Measurements from ENCODE around the gene AGO3. TPM values are rescaled to one million over a fixed set of nuclear protein-coding genes. Genes with fewer than 3 reads are reported as not detected.

AGO3 gene
- 12.9 and 13.3 TPM in 2 replicates for polyA plus RNA-seq (2013)

DNA sequence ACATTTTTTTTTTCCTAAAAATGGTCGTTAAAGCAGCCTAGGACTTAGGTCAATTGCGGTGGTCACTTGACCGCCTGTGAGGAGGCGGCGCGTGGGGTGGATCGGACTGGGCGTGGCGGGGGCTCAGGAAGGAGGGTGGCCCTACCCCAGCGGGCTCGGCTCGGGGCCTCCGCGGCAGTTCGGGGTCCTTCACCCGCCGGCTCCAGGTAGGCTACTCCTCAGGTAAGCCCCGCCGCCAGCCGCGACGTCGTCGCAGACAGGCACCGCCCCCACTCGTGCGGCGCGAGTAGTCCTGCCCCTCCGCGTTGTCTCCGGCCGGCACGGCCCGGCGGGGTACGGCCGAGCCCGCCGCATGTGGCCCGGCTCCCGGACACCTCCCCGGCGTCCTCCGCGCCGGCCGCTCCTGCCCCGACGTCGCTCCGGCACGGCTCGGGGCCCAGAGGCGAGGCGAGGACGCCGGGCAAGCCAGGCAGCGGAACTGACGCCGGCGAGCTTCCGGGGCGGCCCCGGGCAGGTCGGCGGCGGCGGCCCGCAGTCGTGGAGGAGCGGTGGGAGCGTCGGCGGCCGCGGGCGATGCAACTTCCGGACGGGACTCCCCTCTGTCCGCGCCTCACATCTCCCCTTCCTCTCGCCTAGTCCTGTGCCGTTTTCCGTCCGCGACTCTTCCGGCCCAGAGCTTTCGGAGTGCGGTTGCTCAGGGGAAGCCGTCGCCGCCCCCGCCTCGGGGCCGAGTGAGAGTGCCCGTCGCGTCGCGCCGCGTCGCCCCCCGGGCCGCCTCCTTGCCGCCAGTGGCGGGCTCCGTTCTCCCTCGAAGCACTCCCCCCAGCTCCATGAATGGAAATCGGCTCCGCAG lies at the start of gene AGO3:
AGO3 (plus strand) TSS at position 513 of the 853 bp plus-strand sequence; CDS start at position 835, 322 bp downstream.
- Histone ChIP-seq H2BK5ac (ENCODE audit: low read depth, low read length, poor library complexity) (peak within 1 kb of the TSS; percentile 98), H3K79me1 (ENCODE audit: low read length) (peaks cover 14% of the 10 kb centered on the region), H3K4ac (ENCODE audit: low read depth, low read length) (peak within 1 kb of the TSS; percentile 82), H2BK120ac (ENCODE audit: insufficient read depth, low read length, poor library complexity) (peak within 1 kb of the TSS; percentile 97), H4K8ac (ENCODE audit: low read depth, low read length) (peak within 1 kb of the TSS; percentile 99), H3K79me2 (ENCODE audit: control insufficient read depth, insufficient read depth, low read length, poor library complexity) (peaks cover 11% of the 10 kb centered on the region), H3K14ac (ENCODE audit: low read length) (peak within 1 kb of the TSS; percentile 100), H3K9me3 (ENCODE audit: insufficient read depth, low read depth, low read length) (no peaks in the 10 kb centered on the region), H3K4me1 (ENCODE audit: control insufficient read depth in 1 of 2, insufficient read depth in 2 of 2, low read length in 2 of 2) (peaks cover 0 to 3% of the 10 kb centered on the region in 2 experiments), H2AK5ac (ENCODE audit: low read length) (peak within 1 kb of the TSS; percentile 74), H4K12ac (ENCODE audit: low read depth, low read length) (peak within 1 kb of the TSS; percentile 100), H3K36me3 (ENCODE audit: control insufficient read depth in 1 of 2, insufficient read depth in 2 of 2, low read length in 2 of 2) (no peaks in the 10 kb centered on the region), H3K18ac (ENCODE audit: low read length) (peak within 1 kb of the TSS; percentile 99), H3K27me3 (ENCODE audit: insufficient read depth, low read length) (no peaks in the 10 kb centered on the region), H3K4me2 (ENCODE audit: low read length) (peak within 1 kb of the TSS; percentile 63), H4K91ac (ENCODE audit: low read depth, low read length) (peak within 1 kb of the TSS; percentile 100), H3K27ac (ENCODE audit: low read depth, low read length) (peak within 1 kb of the TSS; percentile 99), H2AFZ (ENCODE audit: insufficient read depth, low read length, poor library complexity) (peak within 1 kb of the TSS; percentile 97), H3K9ac (ENCODE audit: low read length) (peak within 1 kb of the TSS; percentile 93), H3K23ac (ENCODE audit: low read length) (no peak within 1 kb of the TSS), H2BK12ac (ENCODE audit: low read length) (peak within 1 kb of the TSS; percentile 42), H3K4me3 (ENCODE audit: low read depth, low read length) (peak within 1 kb of the TSS; percentile 94)
- no CpG with 5 or more reads among the region's 112 CpGs for WGBS (ENCODE audit: extremely low coverage, insufficient coverage, insufficient read length)
- peak; percentile 72 to 73 for DNase-seq

DNA sequence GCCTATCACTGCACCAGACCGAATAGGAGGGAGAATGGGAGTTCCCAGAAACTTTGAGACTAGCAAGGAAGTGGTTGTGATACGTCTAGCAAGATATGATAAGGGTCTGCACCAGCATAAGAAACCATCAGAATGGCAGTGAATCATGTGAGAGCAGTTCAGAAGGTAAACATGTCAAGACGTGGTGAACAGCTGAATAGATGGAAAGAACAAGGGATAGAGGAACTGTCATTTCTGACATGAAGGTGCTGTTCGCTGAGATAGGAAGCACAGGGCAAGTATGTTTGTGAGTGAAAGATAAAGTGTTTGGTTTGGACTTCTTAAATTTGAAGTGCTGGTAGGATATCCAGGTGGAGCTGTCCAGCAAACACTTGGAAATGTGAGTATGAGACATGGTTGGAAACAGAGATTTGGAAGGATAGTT lies 49.0 kb upstream of the AGO3 start:
- Histone ChIP-seq H3K18ac (ENCODE audit: low read length) (no peak overlapping the region), H3K4me1 (ENCODE audit: control insufficient read depth in 1 of 2, insufficient read depth in 2 of 2, low read length in 2 of 2) (peaks cover 12 to 16% of the 10 kb centered on the region in 2 experiments), H3K9ac (ENCODE audit: low read length) (no peak overlapping the region), H2AK5ac (ENCODE audit: low read length) (no peak overlapping the region), H2AFZ (ENCODE audit: insufficient read depth, low read length, poor library complexity) (no peak overlapping the region), H4K8ac (ENCODE audit: low read depth, low read length) (no peak overlapping the region), H3K4ac (ENCODE audit: low read depth, low read length) (no peak overlapping the region), H2BK12ac (ENCODE audit: low read length) (no peak overlapping the region), H3K79me2 (ENCODE audit: control insufficient read depth, insufficient read depth, low read length, poor library complexity) (peaks cover 9% of the 10 kb centered on the region), H3K4me2 (ENCODE audit: low read length) (no peak overlapping the region), H3K14ac (ENCODE audit: low read length) (no peak overlapping the region), H3K36me3 (ENCODE audit: control insufficient read depth in 1 of 2, insufficient read depth in 2 of 2, low read length in 2 of 2) (no peaks in the 10 kb centered on the region), H4K91ac (ENCODE audit: low read depth, low read length) (no peak overlapping the region), H3K79me1 (ENCODE audit: low read length) (peaks cover 4% of the 10 kb centered on the region), H3K27me3 (ENCODE audit: insufficient read depth, low read length) (no peaks in the 10 kb centered on the region), H2BK5ac (ENCODE audit: low read depth, low read length, poor library complexity) (no peak overlapping the region), H3K4me3 (ENCODE audit: low read depth, low read length) (no peak overlapping the region), H3K9me3 (ENCODE audit: insufficient read depth, low read depth, low read length) (no peaks in the 10 kb centered on the region), H3K23ac (ENCODE audit: low read length) (no peak overlapping the region), H4K12ac (ENCODE audit: low read depth, low read length) (no peak overlapping the region), H3K27ac (ENCODE audit: low read depth, low read length) (no peak overlapping the region), H2BK120ac (ENCODE audit: insufficient read depth, low read length, poor library complexity) (no peak overlapping the region)
- no CpG with 5 or more reads among the region's 4 CpGs for WGBS (ENCODE audit: extremely low coverage, insufficient coverage, insufficient read length)
- no peak for DNase-seq

- Histone ChIP-seq H3K36me3 (ENCODE audit: control insufficient read depth in 1 of 2, insufficient read depth in 2 of 2, low read length in 2 of 2) (no peaks in the 10 kb centered on the region), H2AK5ac (ENCODE audit: low read length) (no peak overlapping the region), H3K18ac (ENCODE audit: low read length) (no peak overlapping the region), H3K9ac (ENCODE audit: low read length) (no peak overlapping the region), H3K79me2 (ENCODE audit: control insufficient read depth, insufficient read depth, low read length, poor library complexity) (peaks cover 9% of the 10 kb centered on the region), H3K27me3 (ENCODE audit: insufficient read depth, low read length) (no peaks in the 10 kb centered on the region), H3K4me3 (ENCODE audit: low read depth, low read length) (no peak overlapping the region), H2BK12ac (ENCODE audit: low read length) (no peak overlapping the region), H4K91ac (ENCODE audit: low read depth, low read length) (no peak overlapping the region), H2AFZ (ENCODE audit: insufficient read depth, low read length, poor library complexity) (peak overlapping the region; percentile 50), H4K8ac (ENCODE audit: low read depth, low read length) (no peak overlapping the region), H3K9me3 (ENCODE audit: insufficient read depth, low read depth, low read length) (no peaks in the 10 kb centered on the region), H3K4ac (ENCODE audit: low read depth, low read length) (no peak overlapping the region), H3K4me2 (ENCODE audit: low read length) (peak overlapping the region; percentile 41), H2BK5ac (ENCODE audit: low read depth, low read length, poor library complexity) (no peak overlapping the region), H3K4me1 (ENCODE audit: control insufficient read depth in 1 of 2, insufficient read depth in 2 of 2, low read length in 2 of 2) (peaks cover 18 to 23% of the 10 kb centered on the region in 2 experiments), H3K14ac (ENCODE audit: low read length) (no peak overlapping the region), H3K27ac (ENCODE audit: low read depth, low read length) (no peak overlapping the region), H4K12ac (ENCODE audit: low read depth, low read length) (no peak overlapping the region), H3K23ac (ENCODE audit: low read length) (no peak overlapping the region), H3K79me1 (ENCODE audit: low read length) (peaks cover 4% of the 10 kb centered on the region), H2BK120ac (ENCODE audit: insufficient read depth, low read length, poor library complexity) (no peak overlapping the region)
- no CpG with 5 or more reads among the region's 16 CpGs for WGBS (ENCODE audit: extremely low coverage, insufficient coverage, insufficient read length)
- no peak for DNase-seq
These were observed 48.3 kb upstream of the AGO3 start for GRCh38 chr1:35882586-35882944.

- Histone ChIP-seq H4K12ac (ENCODE audit: low read depth, low read length) (peak within 1 kb of the TSS; percentile 91), H3K9me3 (ENCODE audit: insufficient read depth, low read depth, low read length) (no peaks in the 10 kb centered on the region), H2BK120ac (ENCODE audit: insufficient read depth, low read length, poor library complexity) (peak within 1 kb of the TSS; percentile 78), H3K18ac (ENCODE audit: low read length) (peak within 1 kb of the TSS; percentile 89), H2BK12ac (ENCODE audit: low read length) (no peak within 1 kb of the TSS), H3K27ac (ENCODE audit: low read depth, low read length) (peak within 1 kb of the TSS; percentile 9), H2AFZ (ENCODE audit: insufficient read depth, low read length, poor library complexity) (peak within 1 kb of the TSS; percentile 68), H2BK5ac (ENCODE audit: low read depth, low read length, poor library complexity) (peak within 1 kb of the TSS; percentile 42), H3K4me1 (ENCODE audit: control insufficient read depth in 1 of 2, insufficient read depth in 2 of 2, low read length in 2 of 2) (peaks cover 18 to 26% of the 10 kb centered on the region in 2 experiments), H3K4me2 (ENCODE audit: low read length) (peak within 1 kb of the TSS; percentile 83), H3K9ac (ENCODE audit: low read length) (peak within 1 kb of the TSS; percentile 77), H3K36me3 (ENCODE audit: control insufficient read depth in 1 of 2, insufficient read depth in 2 of 2, low read length in 2 of 2) (no peaks in the 10 kb centered on the region), H3K14ac (ENCODE audit: low read length) (peak within 1 kb of the TSS; percentile 69), H3K27me3 (ENCODE audit: insufficient read depth, low read length) (no peaks in the 10 kb centered on the region), H3K23ac (ENCODE audit: low read length) (no peak within 1 kb of the TSS), H4K8ac (ENCODE audit: low read depth, low read length) (peak within 1 kb of the TSS; percentile 80), H4K91ac (ENCODE audit: low read depth, low read length) (peak within 1 kb of the TSS; percentile 80), H3K4ac (ENCODE audit: low read depth, low read length) (peak within 1 kb of the TSS; percentile 78), H3K79me1 (ENCODE audit: low read length) (peaks cover 4% of the 10 kb centered on the region), H3K79me2 (ENCODE audit: control insufficient read depth, insufficient read depth, low read length, poor library complexity) (peaks cover 9% of the 10 kb centered on the region), H2AK5ac (ENCODE audit: low read length) (peak within 1 kb of the TSS; percentile 50), H3K4me3 (ENCODE audit: low read depth, low read length) (peak within 1 kb of the TSS; percentile 96)
- WGBS (ENCODE audit: extremely low coverage, insufficient coverage, insufficient read length), result no CpG with 5 or more reads among the region's 58 CpGs
- peak; percentile 78 to 95 for DNase-seq
These were observed 47.8 kb upstream of the AGO3 start, which contains the start of gene AGO1 for GRCh38 chr1:35882945-35883634. Gene AGO1 (plus strand): TSS chr1:35883209. CDS start chr1:35883422, 213 bp downstream.
